H1 (cell line): Measurements from ENCODE around the gene KRT4. TPM values are rescaled to one million over a fixed set of nuclear protein-coding genes. Genes with fewer than 3 reads are reported as not detected.

Source experiments
- CTCF ChIA-PET: fragments of 300-600 bp; sonication (Branson Sonifier 250); formaldehyde crosslinking; loops from one replicate; lab custom pipeline; 2021; ENCODE audit not compliant: partially characterized antibody; lab: Charles Lee
- POLR2A ChIA-PET: fragments of 300-600 bp; sonication (Branson Sonifier 250); formaldehyde crosslinking; loops from one replicate; lab custom pipeline; 2021; ENCODE audit warnings: inconsistent platforms; ENCODE audit not compliant: partially characterized antibody; lab: Charles Lee
- DNase-seq, 2 experiments: peaks; one replicate each; pipeline versions ENCODE4 v3.0.0 to v3.0.0-alpha.2; 2010 to 2022; ENCODE audit warnings: low spot score in 2 of 2, low read depth in 1 of 2, mixed read lengths in 1 of 2
- FAIRE-seq: peaks from 2 replicates; lab custom pipeline; 2011; peaks lifted over from hg19 to GRCh38; lab: Jason Lieb, UNC
- H2AFZ ChIP-seq: 2 replicates; pipeline ENCODE4 v1.8.1; 2012; ENCODE audit warnings: low read length, inconsistent platforms
- H2AK5ac ChIP-seq: 2 replicates; pipeline ENCODE4 v1.6.1; 2013; ENCODE audit warnings: low read depth, low read length
- H2BK120ac ChIP-seq: replicated peaks from 2 replicates; pipeline ENCODE3; 2013; ENCODE audit warnings: low read depth, low read length, inconsistent platforms
- H2BK12ac ChIP-seq: 2 replicates; pipeline ENCODE4 v1.6.1; 2013; ENCODE audit warnings: low read depth, low read length
- H2BK15ac ChIP-seq: 2 replicates; pipeline ENCODE4 v1.6.1; 2013; ENCODE audit warnings: low read length
- H2BK20ac ChIP-seq: 2 replicates; pipeline ENCODE4 v1.6.1; 2013; ENCODE audit warnings: low read length
- H2BK5ac ChIP-seq: 2 replicates; pipeline ENCODE4 v1.6.1; 2013; ENCODE audit warnings: low read depth, low read length
- H3K14ac ChIP-seq: 2 replicates; pipeline ENCODE4 v1.6.1; 2013; ENCODE audit warnings: inconsistent platforms; ENCODE audit not compliant: insufficient read length
- H3K18ac ChIP-seq: 2 replicates; pipeline ENCODE4 v1.6.1; 2013; ENCODE audit warnings: low read length; ENCODE audit errors: extremely low read depth
- H3K23ac ChIP-seq: 2 replicates; pipeline ENCODE4 v1.6.1; 2013; ENCODE audit warnings: inconsistent platforms; ENCODE audit not compliant: insufficient read length
- H3K23me2 ChIP-seq: 2 replicates; pipeline ENCODE4 v1.6.1; 2013; ENCODE audit warnings: low read depth, low read length
- H3K27ac ChIP-seq: 2 replicates; pipeline ENCODE4 v1.6.1; 2011; ENCODE audit warnings: low read depth, low read length, inconsistent platforms
- H3K27me3 ChIP-seq, 4 experiments: replicated peaks in 1 of 4; 1 replicate in 1 of 4; 2 replicates in 3 of 4; pipeline versions ENCODE4 v1.6.1 to v1.8.1; 2011 to 2013; ENCODE audit warnings: low read length in 3 of 4, mild to moderate bottlenecking in 3 of 4, inconsistent platforms in 2 of 4, mixed read lengths in 2 of 4, moderate library complexity in 1 of 4; ENCODE audit not compliant: control insufficient read depth in 3 of 4, insufficient read depth in 3 of 4; ENCODE audit errors: extremely low read depth in 1 of 4
- H3K36me3 ChIP-seq, 4 experiments: 2 replicates each; pipeline versions ENCODE4 v1.6.1 to v1.8.1; 2011 to 2013; ENCODE audit warnings: mild to moderate bottlenecking in 4 of 4, low read length in 3 of 4, moderate library complexity in 2 of 4, control low read depth in 1 of 4, inconsistent platforms in 1 of 4; ENCODE audit not compliant: insufficient read depth in 4 of 4, control insufficient read depth in 2 of 4
- H3K4ac ChIP-seq: replicated peaks from 2 replicates; pipeline ENCODE3; 2013; ENCODE audit warnings: low read length, low read depth, mixed read lengths, inconsistent platforms; ENCODE audit not compliant: insufficient read length
- H3K4me1 ChIP-seq, 4 experiments: replicated peaks in 1 of 4; 1 replicate in 1 of 4; 2 replicates in 3 of 4; pipeline versions ENCODE4 v1.6.1 to v1.8.1; 2011 to 2013; ENCODE audit warnings: low read length in 3 of 4, inconsistent platforms in 2 of 4, mixed read lengths in 1 of 4; ENCODE audit not compliant: insufficient read depth in 4 of 4, control insufficient read depth in 3 of 4
- H3K4me2 ChIP-seq, 2 experiments: 2 replicates each; pipeline versions ENCODE4 v1.6.1 to v1.8.1; 2011 to 2013; ENCODE audit warnings: low read depth in 2 of 2, low read length in 2 of 2, control low read depth in 1 of 2, inconsistent platforms in 1 of 2, mild to moderate bottlenecking in 1 of 2; ENCODE audit not compliant: insufficient read depth in 1 of 2
- H3K4me3 ChIP-seq, 4 experiments: fragments of 200-600, 300-600 bp in 1 of 4; sonication (generic), shearing (Covaris generic), sonication (Bioruptor Twin) in 1 of 4; 2 replicates each; pipeline versions ENCODE4 v1.5.1 to v1.8.1; 2011 to 2016; ENCODE audit warnings: low read length in 4 of 4, low read depth in 3 of 4, control low read depth in 2 of 4, inconsistent platforms in 2 of 4, mild to moderate bottlenecking in 2 of 4, mixed read lengths in 1 of 4, moderate library complexity in 1 of 4; ENCODE audit not compliant: insufficient read depth in 2 of 4; ENCODE audit errors: extremely low read depth in 1 of 4
- H3K56ac ChIP-seq: replicated peaks from 2 replicates; pipeline ENCODE3; 2013; ENCODE audit warnings: low read depth, mild to moderate bottlenecking, mixed read lengths, low read length, inconsistent platforms; ENCODE audit not compliant: insufficient read length
- H3K79me1 ChIP-seq: 2 replicates; pipeline ENCODE4 v1.6.1; 2013; ENCODE audit warnings: low read depth, low read length, control low read depth
- H3K79me2 ChIP-seq, 2 experiments: 2 replicates each; pipeline versions ENCODE4 v1.6.1 to v1.8.1; 2012 to 2013; ENCODE audit warnings: low read length in 2 of 2, mild to moderate bottlenecking in 2 of 2, inconsistent platforms in 1 of 2; ENCODE audit not compliant: insufficient read depth in 2 of 2, control insufficient read depth in 1 of 2
- H3K9ac ChIP-seq, 4 experiments: replicated peaks in 1 of 4; 1 replicate in 1 of 4; 2 replicates in 3 of 4; pipeline versions ENCODE4 v1.6.1 to v1.8.1; 2011 to 2013; ENCODE audit warnings: low read depth in 3 of 4, low read length in 3 of 4, control low read depth in 2 of 4, mild to moderate bottlenecking in 2 of 4, moderate library complexity in 2 of 4, inconsistent platforms in 1 of 4; ENCODE audit errors: extremely low read depth in 1 of 4
- H3K9me3 ChIP-seq, 2 experiments: 2 replicates each; pipeline versions ENCODE4 v1.6.1 to v1.8.1; 2012 to 2013; ENCODE audit warnings: mild to moderate bottlenecking in 2 of 2, moderate library complexity in 2 of 2, control low read depth in 1 of 2, inconsistent platforms in 1 of 2, low read depth in 1 of 2, low read length in 1 of 2, mixed read lengths in 1 of 2; ENCODE audit not compliant: insufficient read depth in 2 of 2
- H4K20me1 ChIP-seq, 2 experiments: replicated peaks in 1 of 2; 2 replicates each; pipeline versions ENCODE3 to v1.8.1; 2011 to 2013; ENCODE audit warnings: inconsistent platforms in 2 of 2, low read length in 2 of 2, mild to moderate bottlenecking in 1 of 2; ENCODE audit not compliant: insufficient read depth in 2 of 2, control insufficient read depth in 1 of 2
- H4K5ac ChIP-seq: 2 replicates; pipeline ENCODE4 v1.6.1; 2013; ENCODE audit warnings: low read length, low read depth, mixed read lengths, inconsistent platforms; ENCODE audit not compliant: insufficient read length
- H4K8ac ChIP-seq: 2 replicates; pipeline ENCODE4 v1.8.0; 2013; ENCODE audit warnings: mild to moderate bottlenecking, moderate library complexity, low read length, inconsistent platforms; ENCODE audit not compliant: insufficient read depth; ENCODE audit errors: extremely low read depth
- H4K91ac ChIP-seq: replicated peaks from 2 replicates; pipeline ENCODE3; 2013; ENCODE audit warnings: low read length, mixed read lengths, inconsistent platforms; ENCODE audit not compliant: insufficient read length
- ATF3 ChIP-seq: IDR thresholded peaks from 2 replicates; pipeline ENCODE4 v1.6.1; 2011; ENCODE audit warnings: low read depth, mild to moderate bottlenecking, low read length; ENCODE audit not compliant: insufficient read depth
- CBX5 ChIP-seq: fragments of 300-800, 300-1000 bp; sonication (generic); IDR thresholded peaks from 2 replicates; pipeline ENCODE4 v1.7.1; 2016; ENCODE audit warnings: antibody characterized with exemption, low read length, low read depth
- GABPA ChIP-seq: IDR thresholded peaks from 2 replicates; pipeline ENCODE4 v1.6.1; 2011; ENCODE audit warnings: mild to moderate bottlenecking, low read length, moderate library complexity, borderline replicate concordance; ENCODE audit not compliant: insufficient read depth
- PHF8 ChIP-seq: fragments of 200-600 bp; sonication (generic); conservative IDR thresholded peaks from 2 replicates; pipeline ENCODE4 v1.7.1; 2012; ENCODE audit warnings: low read depth, mild to moderate bottlenecking, inconsistent platforms, low read length, moderate library complexity
- RFX5 ChIP-seq: IDR thresholded peaks from 2 replicates; pipeline ENCODE4 v1.6.1; 2011; ENCODE audit warnings: low read depth, low read length, improper control_type of control experiment, borderline replicate concordance
- YY1 ChIP-seq: IDR thresholded peaks from 2 replicates; pipeline ENCODE4 v1.6.1; 2011; ENCODE audit warnings: low read depth, mild to moderate bottlenecking, low read length
- WGBS, 2 experiments: shearing (Covaris generic) in 1 of 2; methylation state at CpG; one replicate each; pipeline versions ENCODE4 v1.1.6 to v1.1.7; 2013 to 2015; ENCODE audit warnings: low lambda C conversion rate in 2 of 2, mixed read lengths in 2 of 2, inconsistent platforms in 1 of 2, low coverage in 1 of 2, missing lambda C conversion rate in 1 of 2; ENCODE audit not compliant: insufficient replicate concordance in 2 of 2, insufficient coverage in 1 of 2, insufficient read length in 1 of 2; ENCODE audit errors: extremely low coverage in 1 of 2, missing lambda C conversion rate in 1 of 2; 5-methylcytosine and 5-hydroxymethylcytosine counted together
- polyA plus RNA-seq, 7 experiments: library from polyadenylated mRNA; depleted of rRNA in 3 of 7; stranded (reverse) in 5 of 7; unstranded in 2 of 7; fragments of >200 nt in 5 of 7; fragments of 200-250 nt in 2 of 7; gene quantifications; 1 replicate in 5 of 7; 2 replicates in 1 of 7; 4 replicates in 1 of 7; pipeline versions ENCODE4 v1.2.1 to v1.2.3, GENCODE V29; 2011 to 2013; ENCODE audit warnings: missing spikeins in 2 of 7, mixed read lengths in 2 of 7
- total RNA-seq: library from RNA; stranded (reverse); fragmentation: NEBNext Ultra II Directional; extraction: Animal tissue kit (Norgen Biotek cat#: 25700); gene quantifications from 2 replicates; pipeline ENCODE4 v1.2.1, GENCODE V29; 2021

The KRT4 gene
- total and polyA plus RNA-seq, 2 of the 8 experiments (the other 6 are each of a cell fraction or from before 2014, with no cell fraction given), result not detected

- H4K5ac ChIP-seq, result no peak overlapping the region
- H2BK12ac ChIP-seq, result no peak overlapping the region
- H3K9ac ChIP-seq, result no peak overlapping the region
- H3K79me1 ChIP-seq, result no peaks in the 10 kb centered on the region
- no peak overlapping the region for H4K91ac ChIP-seq
- H3K18ac ChIP-seq, result no peak overlapping the region
- H3K23me2 ChIP-seq, result no peaks in the 10 kb centered on the region
- no peak overlapping the region for H2BK20ac ChIP-seq
- no peak overlapping the region for H3K4ac ChIP-seq
- POLR2A ChIA-PET, result no interaction called here
- no peak overlapping the region for H3K56ac ChIP-seq
- H3K9me3 ChIP-seq, result no peaks in the 10 kb centered on the region
- no peaks in the 10 kb centered on the region for H4K20me1 ChIP-seq
- H3K4me3 ChIP-seq, result no peak overlapping the region
- no peak overlapping the region for H3K4me2 ChIP-seq
- no peak overlapping the region for H3K14ac ChIP-seq
- peaks cover 0 to 3% (median under 1%) of the 10 kb centered on the region in 4 experiments; a peak in 2 of 7 replicates for H3K4me1 ChIP-seq
- no peak overlapping the region for H4K8ac ChIP-seq
- H2AK5ac ChIP-seq, result no peak overlapping the region
- H3K79me2 ChIP-seq, result no peaks in the 10 kb centered on the region
- H3K27ac ChIP-seq, result no peak overlapping the region
- H2BK120ac ChIP-seq, result no peak overlapping the region
- WGBS, 2 experiments, result 70% methylated on average over 5 of the region's 5 CpGs; no CpG with 5 or more reads in 1 of the 2 experiments
- no peak for FAIRE-seq
- DNase-seq, result no peak
- H2BK5ac ChIP-seq, result no peak overlapping the region
- H2BK15ac ChIP-seq, result no peak overlapping the region
- no peaks in the 10 kb centered on the region for H3K36me3 ChIP-seq
- CTCF ChIA-PET, result interaction anchor here (1.2 kb wide), 1 partner anchor 34 kb away, joined by 3 read pairs; no protein-coding TSS in a partner anchor
- no peak overlapping the region for H3K23ac ChIP-seq
- no peaks in the 10 kb centered on the region for H3K27me3 ChIP-seq
- H2AFZ ChIP-seq, result no peak overlapping the region
- no peak for TF ChIP-seq ATF3
- TF ChIP-seq RFX5, result no peak
- TF ChIP-seq CBX5, result no peak
- no peak for TF ChIP-seq GABPA
- TF ChIP-seq YY1, result no peak
- TF ChIP-seq PHF8, result no peak
Measured at GRCh38 chr12:52810554-52810953, 3.4 kb downstream of the KRT4 start.
